HG03060 (cell line): ENCODE data around the gene UBE2O.
"Not testable (repeated sequence)": the region's sequence is repeated elsewhere in the genome, so short reads cannot be mapped to it uniquely, and the experiment has no call there.

Experiments used
- ATAC-seq: cut with Tn5 transposase; IDR thresholded peaks from one replicate; pipeline ENCODE4 v1.9.1; 2021; ENCODE audit warnings: low read depth, moderate number of reproducible peaks; ENCODE audit not compliant: unreplicated experiment

The UBE2O gene

GRCh38 chr17:76381633-76382350, 71.2 kb downstream of the UBE2O start:
- ATAC-seq, result no peak

- no peak for ATAC-seq
Observed at GRCh38 chr17:76379646-76380376, 73.1 kb downstream of the UBE2O start.

GRCh38 chr17:76379275-76379641, 73.7 kb downstream of the UBE2O start:
- ATAC-seq, result no peak

GRCh38 chr17:76378548-76379274, 74.2 kb downstream of the UBE2O start:
- no peak for ATAC-seq

- ATAC-seq, result no peak
Observed at GRCh38 chr17:76376318-76377133, 76.4 kb downstream of the UBE2O start.

GRCh38 chr17:76371656-76372628, 81.0 kb downstream of the UBE2O start:
- no peak for ATAC-seq

- ATAC-seq, result no peak
Observed at GRCh38 chr17:76370261-76370993, 82.5 kb downstream of the UBE2O start.

- no peak for ATAC-seq
Observed at GRCh38 chr17:76369804-76370203, 83.1 kb downstream of the UBE2O start.

- no peak for ATAC-seq
Observed at GRCh38 chr17:76369379-76369778, 83.6 kb downstream of the UBE2O start.

- no peak for ATAC-seq
Observed at GRCh38 chr17:76368545-76368944, 84.4 kb downstream of the UBE2O start.

GRCh38 chr17:76367642-76368041, 85.3 kb downstream of the UBE2O start:
- ATAC-seq, result no peak

GRCh38 chr17:76366247-76366646, 86.7 kb downstream of the UBE2O start:
- no peak for ATAC-seq

GRCh38 chr17:76365256-76365903, 87.6 kb downstream of the UBE2O start:
- ATAC-seq, result no peak

- no peak for ATAC-seq
Observed at GRCh38 chr17:76363107-76363842, 89.7 kb downstream of the UBE2O start.

GRCh38 chr17:76360461-76360860, 92.5 kb downstream of the UBE2O start:
- no peak for ATAC-seq

- ATAC-seq, result not testable (repeated sequence)
Observed at GRCh38 chr17:76359776-76360175, 93.2 kb downstream of the UBE2O start.

- ATAC-seq, result no peak
Observed at GRCh38 chr17:76359375-76359774, 93.6 kb downstream of the UBE2O start.
